Measurements from ENCODE around the gene PTPA. TPM values are rescaled to one million over a fixed set of nuclear protein-coding genes. Genes with fewer than 3 reads are reported as not detected.
A peak's percentile ranks its signal among the peaks of the same experiment; 100 is the strongest.

PTPA gene
- 64.8 and 73.5 TPM in 2 replicates for total RNA-seq

GRCh38 chr9:129110740-129111527, at the start of gene PTPA, which contains the start of gene CRAT:
Gene PTPA, plus strand, starts transcription at chr9:129111415. Its CDS starts 186 bp downstream, at chr9:129111601.
Gene CRAT, minus strand, starts transcription at chr9:129110793. Its CDS starts 284 bp downstream, at chr9:129110509.
- Histone ChIP-seq H3K27ac (ENCODE audit: low read depth, low read length) (peak within 1 kb of the TSS; percentile 92), H3K9me3 (ENCODE audit: low read depth, low read length) (no peaks in the 10 kb centered on the region), H3K4me3 (ENCODE audit: insufficient read depth, low read length) (peak within 1 kb of the TSS; percentile 86), H3K4me2 (ENCODE audit: insufficient read depth, low read length) (peak within 1 kb of the TSS; percentile 100), H2AFZ (ENCODE audit: low read length) (peak within 1 kb of the TSS; percentile 96), H3K27me3 (ENCODE audit: insufficient read depth, low read length) (no peaks in the 10 kb centered on the region), H3K4me1 (ENCODE audit: insufficient read depth, low read length) (peaks cover 14% of the 10 kb centered on the region), H3K79me2 (ENCODE audit: insufficient read depth, low read length) (peaks cover 55% of the 10 kb centered on the region), H4K20me1 (ENCODE audit: insufficient read depth, low read length) (peaks cover 14% of the 10 kb centered on the region), H3K36me3 (ENCODE audit: insufficient read depth, low read length) (peaks cover 11% of the 10 kb centered on the region)
- DNase-seq (ENCODE audit: insufficient read length, low spot score, missing footprints), result peak; percentile 100
- no peak for TF ChIP-seq CTCF (IDR thresholded peaks at IDR 0.05; ENCODE audit: extremely low read depth, low read depth, low read length)

GRCh38 chr9:129063061-129063460, 48.2 kb upstream of the PTPA start:
- no peak for TF ChIP-seq CTCF (IDR thresholded peaks at IDR 0.05; ENCODE audit: extremely low read depth, low read depth, low read length)
- H3K4me3 ChIP-seq (ENCODE audit: insufficient read depth, low read length), result no peak overlapping the region
- no peaks in the 10 kb centered on the region for H3K79me2 ChIP-seq (ENCODE audit: insufficient read depth, low read length)
- H3K4me1 ChIP-seq (ENCODE audit: insufficient read depth, low read length), result peaks cover 15% of the 10 kb centered on the region
- H3K36me3 ChIP-seq (ENCODE audit: insufficient read depth, low read length), result peaks cover 44% of the 10 kb centered on the region
- DNase-seq (ENCODE audit: insufficient read length, low spot score, missing footprints), result peak; percentile 37
- H3K9me3 ChIP-seq (ENCODE audit: low read depth, low read length), result no peaks in the 10 kb centered on the region
- no peaks in the 10 kb centered on the region for H3K27me3 ChIP-seq (ENCODE audit: insufficient read depth, low read length)
- peaks cover 4% of the 10 kb centered on the region for H4K20me1 ChIP-seq (ENCODE audit: insufficient read depth, low read length)
- no peak overlapping the region for H3K27ac ChIP-seq (ENCODE audit: low read depth, low read length)
- H2AFZ ChIP-seq (ENCODE audit: low read length), result no peak overlapping the region
- H3K4me2 ChIP-seq (ENCODE audit: insufficient read depth, low read length), result no peak overlapping the region

- peak; percentile 46 for DNase-seq (ENCODE audit: insufficient read length, low spot score, missing footprints)
- H3K4me2 ChIP-seq (ENCODE audit: insufficient read depth, low read length), result no peak overlapping the region
- no peaks in the 10 kb centered on the region for H3K79me2 ChIP-seq (ENCODE audit: insufficient read depth, low read length)
- no peaks in the 10 kb centered on the region for H4K20me1 ChIP-seq (ENCODE audit: insufficient read depth, low read length)
- H3K36me3 ChIP-seq (ENCODE audit: insufficient read depth, low read length), result peaks cover 45% of the 10 kb centered on the region
- H2AFZ ChIP-seq (ENCODE audit: low read length), result no peak overlapping the region
- no peak overlapping the region for H3K27ac ChIP-seq (ENCODE audit: low read depth, low read length)
- H3K27me3 ChIP-seq (ENCODE audit: insufficient read depth, low read length), result no peaks in the 10 kb centered on the region
- H3K4me1 ChIP-seq (ENCODE audit: insufficient read depth, low read length), result peaks cover 3% of the 10 kb centered on the region
- TF ChIP-seq CTCF (IDR thresholded peaks at IDR 0.05; ENCODE audit: extremely low read depth, low read depth, low read length), result no peak
- H3K4me3 ChIP-seq (ENCODE audit: insufficient read depth, low read length), result no peak overlapping the region
- H3K9me3 ChIP-seq (ENCODE audit: low read depth, low read length), result no peaks in the 10 kb centered on the region
Observed at GRCh38 chr9:129064499-129064908, 46.7 kb upstream of the PTPA start.

GRCh38 chr9:129068110-129068509, 43.1 kb upstream of the PTPA start:
- Histone ChIP-seq H3K79me2 (ENCODE audit: insufficient read depth, low read length) (no peaks in the 10 kb centered on the region), H3K9me3 (ENCODE audit: low read depth, low read length) (no peaks in the 10 kb centered on the region), H3K27me3 (ENCODE audit: insufficient read depth, low read length) (no peaks in the 10 kb centered on the region), H3K27ac (ENCODE audit: low read depth, low read length) (no peak overlapping the region), H2AFZ (ENCODE audit: low read length) (no peak overlapping the region), H3K36me3 (ENCODE audit: insufficient read depth, low read length) (peaks cover 22% of the 10 kb centered on the region), H3K4me2 (ENCODE audit: insufficient read depth, low read length) (no peak overlapping the region), H3K4me1 (ENCODE audit: insufficient read depth, low read length) (no peaks in the 10 kb centered on the region), H3K4me3 (ENCODE audit: insufficient read depth, low read length) (no peak overlapping the region), H4K20me1 (ENCODE audit: insufficient read depth, low read length) (no peaks in the 10 kb centered on the region)
- no peak for TF ChIP-seq CTCF (IDR thresholded peaks at IDR 0.05; ENCODE audit: extremely low read depth, low read depth, low read length)
- DNase-seq (ENCODE audit: insufficient read length, low spot score, missing footprints), result peak; percentile 14
